Measurements from ENCODE around the gene SLC2A4RG. TPM values are rescaled to one million over a fixed set of nuclear protein-coding genes. Genes with fewer than 3 reads are reported as not detected.
A peak's percentile ranks its signal among the peaks of the same experiment; 100 is the strongest.

Gene SLC2A4RG
- total and polyA plus RNA-seq, 2 of the 4 experiments (the other 2 are of a cell fraction) = 5.0 to 50.3 TPM

- Histone ChIP-seq H3K23ac (ENCODE audit: low read depth, low read length) (no peak overlapping the region), H3K4me3 (ENCODE audit: insufficient read depth, low read depth, low read length) (no peak overlapping the region), H2BK120ac (ENCODE audit: low read depth, low read length) (no peak overlapping the region), H2AFZ (replicated peaks; ENCODE audit: low read length, poor library complexity) (no peak overlapping the region), H4K20me1 (ENCODE audit: insufficient read depth, low read length) (peaks cover 38% of the 10 kb centered on the region), H3K9me3 (ENCODE audit: control insufficient read depth, insufficient read depth, low read length) (no peaks in the 10 kb centered on the region), H4K8ac (ENCODE audit: low read depth in 2 of 2, low read length in 2 of 2) (no peak overlapping the region), H3K27ac (ENCODE audit: insufficient read depth, low read length) (no peak overlapping the region), H4K5ac (ENCODE audit: low read depth, low read length) (no peak overlapping the region), H3K4ac (ENCODE audit: low read depth, low read length) (no peak overlapping the region), H3K36me3 (ENCODE audit: control insufficient read depth, insufficient read depth, low read length) (peaks cover 39% of the 10 kb centered on the region), H3K14ac (replicated peaks; ENCODE audit: low read depth, low read length) (no peak overlapping the region), H3K4me2 (ENCODE audit: low read depth, low read length) (no peak overlapping the region), H2BK15ac (ENCODE audit: low read depth, low read length) (no peak overlapping the region), H3K9ac (ENCODE audit: low read depth, low read length) (no peak overlapping the region), H3K18ac (ENCODE audit: low read depth, low read length) (no peak overlapping the region), H2BK20ac (ENCODE audit: low read depth, low read length) (no peak overlapping the region), H2AK5ac (ENCODE audit: low read depth, low read length) (no peak overlapping the region), H2BK5ac (ENCODE audit: low read depth, low read length, poor library complexity, severe bottlenecking) (no peak overlapping the region), H3K4me1 (ENCODE audit: control insufficient read depth, insufficient read depth, low read length) (peaks cover 5% of the 10 kb centered on the region; the same call in 1 of the 2 replicates), H4K91ac (ENCODE audit: insufficient read depth, low read depth, low read length) (no peak overlapping the region), H3K79me1 (ENCODE audit: low read depth in 1 of 2, low read length in 2 of 2) (peaks cover 21 to 48% of the 10 kb centered on the region in 2 experiments), H3K9me1 (ENCODE audit: insufficient read depth, low read length) (peaks cover 19% of the 10 kb centered on the region), H3K56ac (ENCODE audit: extremely low read depth, insufficient read depth, low read length) (no peak overlapping the region), H3K27me3 (ENCODE audit: control insufficient read depth, insufficient read depth, low read length) (no peaks in the 10 kb centered on the region), H2AK9ac (replicated peaks; ENCODE audit: low read depth, low read length, poor library complexity) (peak overlapping the region; percentile 37)
- dilution Hi-C loops (cut with HindIII; ENCODE audit: low sequenced_read_pairs, unreplicated experiment) (no loop called here), intact Hi-C loops (cut with micrococcal nuclease) (no loop called here), in situ Hi-C loops (cut with MboI; ENCODE audit: low sequenced_read_pairs) (no loop called here)
- no peak for ATAC-seq (ENCODE audit: low read depth)
- TF ChIP-seq, protein P1, sequence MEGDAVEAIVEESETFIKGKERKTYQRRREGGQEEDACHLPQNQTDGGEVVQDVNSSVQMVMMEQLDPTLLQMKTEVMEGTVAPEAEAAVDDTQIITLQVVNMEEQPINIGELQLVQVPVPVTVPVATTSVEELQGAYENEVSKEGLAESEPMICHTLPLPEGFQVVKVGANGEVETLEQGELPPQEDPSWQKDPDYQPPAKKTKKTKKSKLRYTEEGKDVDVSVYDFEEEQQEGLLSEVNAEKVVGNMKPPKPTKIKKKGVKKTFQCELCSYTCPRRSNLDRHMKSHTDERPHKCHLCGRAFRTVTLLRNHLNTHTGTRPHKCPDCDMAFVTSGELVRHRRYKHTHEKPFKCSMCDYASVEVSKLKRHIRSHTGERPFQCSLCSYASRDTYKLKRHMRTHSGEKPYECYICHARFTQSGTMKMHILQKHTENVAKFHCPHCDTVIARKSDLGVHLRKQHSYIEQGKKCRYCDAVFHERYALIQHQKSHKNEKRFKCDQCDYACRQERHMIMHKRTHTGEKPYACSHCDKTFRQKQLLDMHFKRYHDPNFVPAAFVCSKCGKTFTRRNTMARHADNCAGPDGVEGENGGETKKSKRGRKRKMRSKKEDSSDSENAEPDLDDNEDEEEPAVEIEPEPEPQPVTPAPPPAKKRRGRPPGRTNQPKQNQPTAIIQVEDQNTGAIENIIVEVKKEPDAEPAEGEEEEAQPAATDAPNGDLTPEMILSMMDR (conservative IDR thresholded peaks at IDR 0.05; ENCODE audit: low read depth, low read length) = no peak
- no peak for TF ChIP-seq NFE2L2 (IDR thresholded peaks at IDR 0.05; ENCODE audit: low read depth, low read length)
- TF ChIP-seq MAZ (IDR thresholded peaks at IDR 0.05; ENCODE audit: borderline replicate concordance, low read depth, low read length) = no peak
- no peak for TF ChIP-seq RCOR1 (IDR thresholded peaks at IDR 0.05; ENCODE audit: insufficient replicate concordance, low read length)
- TF ChIP-seq CEBPB (IDR thresholded peaks at IDR 0.05; ENCODE audit: low read depth, low read length) = no peak
- no peak for TF ChIP-seq SMC3 (IDR thresholded peaks at IDR 0.05; ENCODE audit: low read depth, low read length)
- TF ChIP-seq, protein P2, sequence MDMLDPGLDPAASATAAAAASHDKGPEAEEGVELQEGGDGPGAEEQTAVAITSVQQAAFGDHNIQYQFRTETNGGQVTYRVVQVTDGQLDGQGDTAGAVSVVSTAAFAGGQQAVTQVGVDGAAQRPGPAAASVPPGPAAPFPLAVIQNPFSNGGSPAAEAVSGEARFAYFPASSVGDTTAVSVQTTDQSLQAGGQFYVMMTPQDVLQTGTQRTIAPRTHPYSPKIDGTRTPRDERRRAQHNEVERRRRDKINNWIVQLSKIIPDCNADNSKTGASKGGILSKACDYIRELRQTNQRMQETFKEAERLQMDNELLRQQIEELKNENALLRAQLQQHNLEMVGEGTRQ (IDR thresholded peaks at IDR 0.05; ENCODE audit: low read depth, low read length) = no peak
- TF ChIP-seq, protein P3, sequence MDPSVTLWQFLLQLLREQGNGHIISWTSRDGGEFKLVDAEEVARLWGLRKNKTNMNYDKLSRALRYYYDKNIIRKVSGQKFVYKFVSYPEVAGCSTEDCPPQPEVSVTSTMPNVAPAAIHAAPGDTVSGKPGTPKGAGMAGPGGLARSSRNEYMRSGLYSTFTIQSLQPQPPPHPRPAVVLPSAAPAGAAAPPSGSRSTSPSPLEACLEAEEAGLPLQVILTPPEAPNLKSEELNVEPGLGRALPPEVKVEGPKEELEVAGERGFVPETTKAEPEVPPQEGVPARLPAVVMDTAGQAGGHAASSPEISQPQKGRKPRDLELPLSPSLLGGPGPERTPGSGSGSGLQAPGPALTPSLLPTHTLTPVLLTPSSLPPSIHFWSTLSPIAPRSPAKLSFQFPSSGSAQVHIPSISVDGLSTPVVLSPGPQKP (IDR thresholded peaks at IDR 0.05; ENCODE audit: borderline replicate concordance, low read depth, low read length) = no peak
- no peak for TF ChIP-seq FOS (IDR thresholded peaks at IDR 0.05; ENCODE audit: low read depth, low read length)
- TF ChIP-seq RAD21 (IDR thresholded peaks at IDR 0.05; ENCODE audit: low read length) = no peak
- WGBS, 2 experiments (ENCODE audit: extremely low coverage in 2 of 2, insufficient read length in 1 of 2) = 93% methylated on average over 9 of the region's 25 CpGs; no CpG with 5 or more reads in 1 of the 2 experiments
- DNase-seq = no peak
- CTCF ChIA-PET = no interaction called here
- POLR2A ChIA-PET (ENCODE audit: unreplicated experiment) = no interaction called here
- BruUV-seq (replicated peaks) = no TSS peak
These were observed 5.2 kb upstream of the SLC2A4RG start for GRCh38 chr20:63734111-63734945.

Data from IMR-90 (cell line).